Activated CD4-positive, alpha-beta T cell treated with anti-CD3 and anti-CD28 coated beads for 4 hours (primary cell): Measurements from ENCODE around the gene FARP2.

Experiments
- DNase-seq, 2 donors: peaks; one replicate each; pipeline ENCODE4 v3.0.0-alpha.2; 2020

FARP2 gene

DNA sequence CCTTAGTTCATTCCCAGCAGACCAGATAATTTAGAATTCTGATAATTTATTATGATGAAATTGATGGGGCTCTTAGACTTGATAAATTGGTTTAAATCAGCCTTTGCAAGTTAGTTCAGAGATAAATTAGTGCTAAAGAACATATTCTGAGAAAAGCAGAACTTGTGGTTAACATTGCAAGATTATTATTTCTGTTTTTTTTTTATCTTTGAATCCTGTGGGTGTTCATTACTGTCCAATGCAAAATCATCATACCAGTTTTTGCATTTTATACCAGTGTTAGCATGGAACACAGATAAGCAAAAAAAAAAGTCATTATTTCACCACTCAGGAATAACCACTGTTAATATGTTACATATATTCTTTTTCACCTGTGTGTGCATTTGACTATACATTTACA is 31.3 kb upstream of the FARP2 start:
- DNase-seq: no peak

DNA sequence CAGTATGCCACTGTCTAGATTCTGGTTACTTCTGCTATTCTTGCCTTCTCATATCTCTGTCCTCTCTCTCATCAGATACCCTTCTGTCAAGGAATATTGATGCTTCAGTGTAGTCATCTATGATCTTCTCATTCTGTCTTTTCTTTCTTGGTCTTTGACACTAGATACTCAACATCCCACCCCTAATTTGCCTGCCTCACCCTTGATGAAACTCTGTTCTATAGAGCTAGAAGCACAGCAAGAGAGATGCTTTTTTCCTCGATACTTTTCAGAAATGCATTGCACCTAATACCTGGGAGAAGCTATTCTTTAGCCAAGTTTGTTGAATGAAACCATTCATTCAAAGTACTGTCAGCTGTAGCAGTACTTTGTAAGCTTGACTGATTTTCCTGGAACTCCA is 30.8 kb upstream of the FARP2 start:
- no peak for DNase-seq

DNA sequence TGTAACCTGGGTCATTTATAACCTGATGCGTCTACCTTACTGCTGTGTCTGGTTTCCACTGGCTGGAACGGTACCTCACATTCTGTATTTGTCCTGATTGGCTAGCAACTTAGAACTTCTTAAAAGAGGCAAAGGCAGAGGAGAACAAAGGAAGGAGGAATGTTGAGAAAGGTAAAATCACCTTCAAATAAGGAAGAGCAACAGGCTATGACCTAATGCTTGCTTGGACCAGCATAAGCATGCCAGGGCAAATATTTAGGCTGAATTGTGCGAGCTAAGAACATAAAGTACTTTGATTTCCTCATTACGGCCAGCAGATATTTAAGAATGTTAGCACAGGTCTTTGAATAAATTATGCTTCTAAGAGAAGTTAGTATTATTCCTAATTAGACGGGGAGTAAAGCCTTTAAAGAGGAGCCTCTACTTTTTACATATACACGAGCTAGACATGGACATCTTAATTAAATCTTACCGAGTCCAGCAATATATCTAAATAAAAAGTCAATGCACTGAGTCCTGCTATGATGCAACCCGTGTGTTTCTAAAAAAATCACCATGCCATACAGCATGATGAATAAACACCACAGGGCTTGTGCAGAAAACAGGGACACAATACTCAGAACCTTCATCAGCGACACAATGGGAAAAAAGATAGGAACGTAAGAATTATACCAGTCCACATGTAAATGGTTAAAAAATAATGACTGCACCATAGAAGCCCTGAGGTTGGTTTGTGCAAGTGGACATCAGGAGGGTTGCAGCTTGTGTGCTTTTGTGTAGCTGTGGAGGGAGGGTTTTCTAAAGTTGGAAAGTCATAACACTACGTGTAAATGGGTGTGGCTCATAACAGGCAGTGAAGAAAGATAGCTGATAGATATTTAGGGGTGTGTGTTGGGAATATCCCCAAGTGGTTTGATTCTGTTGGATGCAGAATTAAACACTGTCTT is 26.1 kb upstream of the FARP2 start:
- no peak for DNase-seq

DNA sequence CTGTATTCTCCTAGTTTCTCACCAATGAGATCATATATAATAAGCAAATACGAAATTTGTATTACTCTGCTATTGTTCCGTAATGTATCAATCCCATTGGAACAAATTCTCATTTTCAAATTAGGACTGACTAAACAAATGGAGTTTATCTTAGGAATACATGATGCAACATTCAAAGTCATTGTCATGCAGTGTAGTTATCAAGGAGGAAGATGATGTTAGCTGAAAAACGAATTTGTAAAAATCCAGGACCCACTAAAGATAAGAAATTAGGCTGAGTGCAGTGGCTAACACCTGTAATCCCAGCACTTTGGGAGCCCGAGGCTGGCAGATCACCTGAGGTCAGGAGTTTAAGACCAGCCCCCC is 25.5 kb upstream of the FARP2 start:
- DNase-seq: no peak

DNA sequence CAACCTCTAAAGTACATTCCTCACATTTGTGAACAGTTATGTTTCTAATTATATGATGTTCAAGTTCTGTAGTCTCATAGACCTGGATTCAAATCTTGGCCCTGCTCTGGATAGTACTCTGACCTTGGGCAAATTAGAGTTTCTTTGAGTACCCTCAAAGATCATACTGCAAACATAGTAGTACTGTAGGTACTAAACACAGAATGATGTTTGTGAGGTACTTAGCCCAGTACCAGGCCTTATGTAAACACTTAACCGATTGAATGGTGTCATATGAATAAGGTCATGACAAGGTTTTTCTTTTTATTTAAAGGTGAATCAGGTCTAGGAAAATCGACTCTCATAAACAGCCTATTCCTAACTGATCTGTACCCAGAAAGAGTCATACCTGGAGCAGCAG is 21.3 kb upstream of the FARP2 start:
- DNase-seq: no peak

DNA sequence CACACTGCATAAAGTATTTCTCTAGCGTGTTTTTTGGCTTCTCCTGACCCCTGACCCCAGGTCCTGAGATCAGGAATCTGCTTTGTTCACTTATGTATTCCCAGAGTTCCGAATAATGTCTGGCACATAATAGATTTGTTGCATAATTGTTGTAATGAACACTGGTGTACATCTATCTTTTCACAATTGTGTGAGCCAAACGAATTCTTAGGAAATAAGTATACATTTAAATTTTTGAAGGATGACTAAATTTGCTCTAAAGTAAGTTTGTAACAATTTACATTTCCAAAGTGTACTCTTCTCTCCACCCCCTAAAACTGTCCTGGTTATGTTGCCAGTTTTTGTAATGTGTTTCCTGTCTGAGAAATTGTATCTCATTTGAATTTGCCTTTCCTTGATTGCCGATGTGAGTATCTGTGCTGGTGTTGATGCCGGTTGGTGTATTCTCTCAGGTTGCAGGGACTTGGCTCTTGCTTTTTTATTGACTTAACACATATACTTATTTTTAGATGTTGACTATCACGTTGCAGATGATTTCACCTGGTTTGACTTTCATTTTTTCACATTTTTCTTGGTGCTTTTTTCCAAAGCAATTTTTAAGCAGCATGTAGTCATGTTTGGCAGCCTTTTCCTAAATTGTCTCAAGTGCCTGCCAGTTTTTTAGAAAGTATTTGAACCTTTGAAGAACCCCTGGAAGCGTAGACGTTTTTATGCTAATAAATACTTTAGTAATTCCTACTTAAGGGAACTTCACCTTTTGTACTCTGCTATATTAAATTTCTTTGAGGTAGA is 16.1 kb upstream of the FARP2 start:
- DNase-seq: no peak

DNA sequence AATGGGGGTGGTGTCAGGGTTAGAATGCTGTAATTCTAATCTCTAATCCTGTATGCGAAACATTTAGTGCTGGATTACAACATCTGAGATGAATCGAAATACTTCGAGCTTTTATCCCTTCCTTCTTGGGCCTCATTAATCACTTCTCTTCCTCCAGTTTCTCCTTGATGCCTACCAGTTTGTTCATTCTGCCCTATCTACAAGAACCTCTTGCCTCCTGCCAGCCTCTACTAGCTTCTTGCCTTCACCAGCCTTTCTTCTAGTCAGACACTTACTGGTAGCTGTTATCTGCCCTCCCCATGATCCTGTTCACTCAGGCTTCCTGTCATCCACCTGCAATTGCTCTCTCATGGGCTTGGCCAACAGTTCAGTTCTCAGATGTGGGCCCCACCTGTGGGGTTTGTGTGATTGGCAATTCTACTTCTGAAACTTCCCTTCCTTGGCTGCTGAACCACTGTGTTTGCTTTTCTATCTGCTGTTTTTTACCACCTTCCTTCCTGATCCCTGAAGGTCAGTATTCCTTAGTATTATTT is 15.4 kb upstream of the FARP2 start:
- no peak for DNase-seq

DNA sequence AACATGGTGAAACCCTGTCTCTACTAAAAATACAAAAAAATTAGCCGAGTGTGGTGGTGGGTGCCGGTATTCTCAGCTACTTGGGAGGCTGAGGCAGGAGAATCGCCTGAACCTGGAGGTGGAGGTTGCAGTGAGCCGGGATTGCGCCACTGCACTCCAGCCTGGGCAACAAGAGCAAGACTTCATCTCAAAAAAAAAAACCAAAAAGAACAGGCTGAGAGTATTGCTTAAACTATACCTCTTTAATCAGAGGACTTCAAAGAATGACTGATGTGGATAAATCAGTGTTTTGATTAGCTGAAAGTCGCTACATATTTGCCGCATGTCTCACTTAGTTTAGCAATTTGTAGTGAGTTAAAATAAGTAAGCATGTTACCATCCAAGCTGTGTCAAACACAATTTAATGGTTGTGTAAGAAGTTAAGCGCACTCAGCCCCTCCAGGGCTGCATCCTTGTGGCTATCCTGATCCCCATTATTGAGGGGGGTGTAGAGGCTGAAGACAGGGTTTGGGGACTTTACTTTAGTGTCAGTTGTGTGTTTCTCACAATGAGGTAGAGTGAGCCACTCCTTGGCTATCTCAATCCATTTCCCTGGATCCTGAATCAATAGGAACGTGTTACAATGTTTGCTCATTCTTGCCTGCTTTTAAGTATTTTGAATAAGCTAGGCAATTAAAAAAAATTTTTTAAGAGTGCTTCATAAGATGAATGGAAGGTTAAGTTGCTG is 11.0 kb upstream of the FARP2 start:
- DNase-seq: no peak

DNA sequence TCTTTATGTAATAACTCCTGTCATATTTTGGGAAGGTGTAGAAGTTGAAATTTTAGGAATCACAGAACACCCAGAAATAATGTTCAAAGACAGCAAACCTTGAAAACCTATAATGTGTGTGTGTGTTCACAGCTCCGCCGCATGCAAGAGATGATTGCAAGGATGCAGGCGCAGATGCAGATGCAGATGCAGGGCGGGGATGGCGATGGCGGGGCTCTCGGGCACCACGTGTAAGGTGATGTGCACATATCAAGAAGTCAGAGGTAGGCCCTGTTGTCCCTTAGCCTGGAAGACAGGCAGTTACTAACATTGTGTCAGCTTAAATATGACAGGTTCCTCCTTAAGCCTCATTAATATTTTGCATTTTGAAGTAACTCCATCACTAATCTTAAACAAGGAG is 6.1 kb upstream of the FARP2 start:
- no peak for DNase-seq

DNA sequence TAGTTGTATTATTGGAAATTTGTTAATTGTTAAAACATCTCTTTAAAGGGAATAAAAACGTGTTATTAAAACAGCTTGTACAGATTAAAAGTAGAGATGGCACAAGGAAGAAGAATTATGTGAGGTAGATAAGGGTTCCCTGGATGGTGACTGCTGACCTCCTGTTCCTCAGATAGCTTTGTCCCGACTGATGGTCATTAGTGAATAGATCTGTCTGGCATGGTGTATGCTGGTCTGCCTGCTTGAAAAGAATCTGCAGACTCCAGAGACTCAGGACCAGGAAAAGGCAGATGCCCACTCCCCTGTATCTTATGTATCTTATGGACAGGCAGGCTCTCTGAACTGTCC is 5.6 kb upstream of the FARP2 start:
- DNase-seq: no peak

DNA sequence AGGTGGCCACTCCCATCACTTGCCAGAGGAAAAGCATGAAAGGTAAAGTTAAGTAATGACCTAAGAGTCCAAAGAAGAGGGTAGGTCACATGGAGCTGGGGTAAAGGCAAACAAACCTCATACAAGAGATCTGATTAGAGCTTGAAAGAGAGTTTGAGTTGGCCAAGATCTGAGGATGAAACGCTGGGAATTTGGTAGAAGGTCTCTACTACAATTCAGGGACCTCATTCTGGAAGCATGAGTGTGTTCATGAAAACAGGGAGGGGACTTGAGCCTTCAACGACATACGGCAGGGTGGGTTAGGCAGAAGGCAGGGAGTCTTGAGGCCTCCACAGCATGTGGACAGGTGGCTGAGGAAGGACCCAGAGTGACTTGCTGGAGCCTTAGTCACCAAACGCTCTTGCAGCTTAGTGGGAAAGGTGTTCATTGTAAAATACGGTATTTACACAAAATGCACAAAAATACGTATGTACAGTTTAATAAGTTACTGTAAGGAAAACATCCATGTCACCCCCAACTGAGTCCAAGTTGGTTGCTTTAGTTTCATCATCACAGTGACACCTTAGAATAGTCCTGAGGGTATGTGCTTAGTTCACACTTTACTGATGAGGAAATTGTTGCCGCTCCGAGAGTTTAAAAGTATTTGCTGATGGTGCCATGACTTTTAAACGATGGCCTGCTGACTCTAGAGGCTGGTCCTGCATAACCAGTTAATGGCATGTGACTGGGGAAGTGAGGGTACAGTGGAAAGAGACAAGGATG is 5.0 kb upstream of the FARP2 start:
- DNase-seq: no peak

DNA sequence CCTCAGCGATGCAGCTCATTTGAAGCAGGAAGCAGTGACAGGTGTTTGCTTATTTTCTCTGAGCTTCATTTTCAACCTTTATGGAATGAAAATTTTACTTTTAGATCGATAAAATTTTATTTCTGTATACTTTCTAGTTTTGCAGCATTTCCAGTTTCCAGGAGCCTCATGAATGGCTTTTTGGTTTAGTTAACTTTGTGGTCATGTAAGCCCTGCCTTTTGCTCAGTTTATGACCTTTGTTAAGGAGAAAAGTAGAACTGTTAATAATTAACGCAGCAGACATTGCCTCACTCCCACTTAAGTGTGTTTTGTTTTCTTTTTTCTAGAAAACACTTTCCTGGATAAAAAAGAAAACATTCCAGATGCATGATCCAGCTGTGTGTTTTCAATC is 4.4 kb upstream of the FARP2 start:
- no peak for DNase-seq

DNA sequence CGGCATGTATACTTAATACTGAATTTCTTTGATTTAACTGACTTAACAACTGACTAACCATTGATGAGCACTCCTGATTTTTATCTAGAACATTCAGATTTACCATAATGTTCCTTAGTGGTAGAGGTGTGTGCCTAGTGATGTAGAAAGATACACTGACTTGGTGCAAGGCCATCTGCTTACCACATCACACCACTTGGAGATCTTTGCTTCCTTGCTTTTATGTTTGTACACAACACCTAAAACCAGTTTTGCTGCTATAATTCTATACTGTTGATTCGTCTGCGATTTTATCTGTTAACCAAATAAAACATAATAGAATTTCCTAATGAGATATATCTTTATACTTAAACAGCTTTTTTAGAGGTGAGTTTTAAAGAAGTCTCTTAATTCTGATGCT is 3.9 kb upstream of the FARP2 start:
- no peak for DNase-seq

DNA sequence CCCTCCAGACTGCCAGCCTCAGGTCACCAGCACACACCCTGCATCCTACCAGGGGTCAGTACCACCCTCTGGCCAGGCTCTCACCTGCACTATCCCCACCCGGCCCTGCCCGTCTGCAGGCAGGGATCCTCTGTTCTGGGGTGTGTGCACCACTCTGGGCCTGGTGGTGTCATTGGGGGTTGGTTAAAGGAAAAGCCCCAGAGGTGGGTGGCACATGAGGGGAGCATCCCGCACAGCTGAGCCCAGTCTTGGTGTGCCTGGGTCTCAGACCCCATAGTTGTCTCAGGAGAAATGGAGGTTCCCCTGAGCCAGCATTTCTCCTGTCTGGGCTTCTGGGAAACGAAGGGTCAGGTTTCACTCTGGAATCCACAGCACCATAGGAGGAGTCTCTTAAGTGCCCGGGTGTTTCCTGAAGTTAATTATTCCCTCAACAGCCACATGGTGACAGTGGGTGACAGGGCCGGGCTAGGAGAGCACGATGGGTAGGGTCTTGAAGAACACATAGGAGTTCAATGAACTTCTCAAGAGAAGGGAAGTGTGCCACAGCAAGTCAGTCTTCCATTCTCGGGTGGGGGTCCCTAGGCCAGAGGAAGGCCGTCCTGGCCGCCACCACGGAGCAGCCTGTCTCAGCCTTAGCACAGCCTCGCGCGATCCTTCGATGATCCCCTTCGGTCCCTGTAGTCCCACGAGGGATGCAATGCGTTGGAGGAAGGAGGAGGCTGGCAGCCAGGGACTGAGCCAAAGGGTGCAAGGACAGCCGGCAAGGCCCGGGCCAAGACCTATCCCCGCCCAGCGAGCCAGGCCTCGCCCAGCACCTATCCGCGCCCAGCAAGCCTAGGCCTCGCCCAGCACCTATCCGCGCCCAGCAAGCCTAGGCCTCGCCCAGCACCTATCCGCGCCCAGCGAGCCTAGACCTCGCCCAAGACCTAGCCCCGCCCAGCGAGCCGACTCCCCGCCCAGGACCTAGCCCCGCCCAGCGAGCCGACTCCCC is 1.1 kb upstream of the FARP2 start:
- peak; percentile 59 to 69 for DNase-seq

DNA sequence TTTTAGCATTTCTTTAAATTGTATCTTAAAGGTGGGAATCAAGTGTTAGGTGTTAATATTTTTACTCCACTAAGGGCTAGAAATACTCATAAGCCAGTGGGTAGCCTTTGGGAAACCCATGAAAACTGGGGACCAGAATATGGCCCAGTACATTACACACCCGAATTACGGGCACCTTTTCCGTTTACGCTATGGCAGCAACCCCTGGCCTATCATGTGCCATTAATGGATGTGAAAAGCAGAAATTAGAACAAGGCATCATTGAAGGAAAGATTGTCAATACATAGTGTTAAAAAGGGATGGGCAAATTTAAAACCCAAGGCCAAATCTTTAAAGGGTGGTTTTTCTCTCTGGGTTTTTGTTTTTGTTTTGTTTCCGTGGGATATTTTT is 781 bp downstream of the FARP2 start:
- no peak for DNase-seq

DNA sequence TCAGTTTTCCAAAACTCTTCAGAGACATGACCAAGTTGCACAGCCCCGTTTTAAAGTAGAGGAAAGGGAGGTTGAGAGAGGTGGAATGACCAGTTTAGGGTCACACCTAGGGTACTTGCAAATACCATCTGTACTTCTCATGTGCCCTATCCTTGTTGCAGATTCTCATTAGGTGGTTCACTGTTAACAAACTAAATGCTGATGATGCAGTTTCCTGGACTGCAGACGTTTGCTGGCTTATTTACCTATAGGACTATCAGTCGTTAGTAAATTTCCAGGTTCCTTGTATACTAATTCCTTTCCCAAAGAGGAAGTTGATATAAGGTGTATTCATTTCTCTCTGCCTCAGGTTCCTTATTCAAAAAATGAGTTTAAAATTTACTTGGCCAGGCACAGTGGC is 1.4 kb downstream of the FARP2 start:
- no peak for DNase-seq

DNA sequence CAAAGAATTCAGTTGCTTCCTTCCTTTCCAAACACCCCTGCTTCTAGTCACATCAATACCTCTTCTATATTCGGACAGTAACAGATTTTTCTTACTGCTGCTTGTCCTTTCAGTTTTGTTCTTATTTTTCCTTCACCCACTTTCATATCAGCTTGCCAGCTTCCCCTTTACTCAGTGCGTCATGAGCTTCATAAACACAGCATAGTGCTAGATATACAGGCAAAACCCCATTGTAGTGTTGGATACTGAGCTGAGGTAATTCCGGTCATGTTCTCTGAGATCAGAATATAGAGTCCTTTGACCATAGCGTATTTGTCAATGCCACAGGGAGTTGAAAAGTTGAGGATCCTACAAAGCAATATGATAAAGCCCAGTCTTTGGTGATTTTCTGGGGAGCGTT is 2.4 kb downstream of the FARP2 start:
- DNase-seq: no peak

DNA sequence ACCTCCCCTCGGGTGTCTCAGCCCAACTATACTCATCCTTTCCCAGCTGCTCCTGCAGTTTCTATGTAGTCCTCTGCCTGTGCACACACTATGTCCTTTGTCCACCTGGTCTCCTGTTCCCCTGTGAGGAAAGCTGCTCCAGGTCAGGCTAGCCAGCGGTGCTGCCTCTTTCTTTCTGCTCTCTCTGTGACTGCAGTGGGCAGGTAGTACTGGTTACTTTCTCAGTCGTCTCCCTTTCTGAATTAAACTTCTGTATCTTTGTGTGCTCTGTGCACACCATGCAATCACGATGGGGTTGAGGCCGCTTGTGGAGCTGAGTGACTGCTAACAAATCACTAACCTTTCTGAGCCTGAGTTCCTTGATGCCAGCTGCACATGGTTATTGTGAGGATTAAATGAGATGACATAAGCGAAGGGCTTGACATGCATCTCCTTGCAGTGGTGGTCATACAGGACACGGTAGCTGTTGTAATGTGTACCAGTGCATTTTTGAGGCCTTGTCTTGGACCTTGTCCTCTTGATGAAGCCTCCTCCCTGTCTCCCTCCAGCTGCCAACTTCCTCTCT is 3.5 kb downstream of the FARP2 start:
- DNase-seq: no peak

DNA sequence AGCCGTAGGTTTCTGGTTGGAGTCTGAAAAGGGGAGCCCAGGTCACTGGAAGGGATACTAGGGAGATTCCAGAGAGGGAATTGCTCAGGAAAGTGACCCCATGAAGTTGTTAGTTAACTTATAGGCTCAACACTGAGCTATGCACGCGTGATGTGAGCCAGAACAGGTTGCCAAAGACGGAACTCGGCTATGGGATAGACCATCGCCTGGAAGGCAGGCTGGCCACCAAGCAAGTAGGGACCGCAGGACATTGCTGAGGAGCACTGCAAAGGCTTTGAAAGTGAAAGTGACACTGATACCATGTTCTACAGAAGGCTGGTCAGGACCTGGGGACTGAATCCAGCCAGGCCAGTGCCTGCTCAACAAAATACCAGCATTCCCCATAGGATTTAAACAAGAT is 7.3 kb downstream of the FARP2 start:
- no peak for DNase-seq

DNA sequence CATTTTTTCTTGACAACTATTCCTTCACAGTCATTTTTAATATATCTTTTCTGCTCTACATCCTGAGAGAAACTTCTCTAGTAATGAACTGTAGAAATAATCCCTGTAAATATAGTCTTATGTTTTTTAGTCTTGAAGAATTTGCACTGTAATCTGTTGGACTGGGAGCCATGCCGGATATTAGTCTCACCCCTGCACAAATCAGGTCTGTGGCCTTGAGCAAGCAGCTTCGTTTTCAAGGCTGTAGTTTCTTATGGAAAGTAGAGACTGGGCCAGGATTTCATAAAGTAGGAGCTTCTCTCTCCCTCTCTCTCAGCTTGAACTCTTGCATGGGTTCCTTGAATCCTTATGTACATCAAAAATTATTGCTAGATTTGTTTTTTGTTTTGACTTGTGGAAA is 8.7 kb downstream of the FARP2 start:
- no peak for DNase-seq

DNA sequence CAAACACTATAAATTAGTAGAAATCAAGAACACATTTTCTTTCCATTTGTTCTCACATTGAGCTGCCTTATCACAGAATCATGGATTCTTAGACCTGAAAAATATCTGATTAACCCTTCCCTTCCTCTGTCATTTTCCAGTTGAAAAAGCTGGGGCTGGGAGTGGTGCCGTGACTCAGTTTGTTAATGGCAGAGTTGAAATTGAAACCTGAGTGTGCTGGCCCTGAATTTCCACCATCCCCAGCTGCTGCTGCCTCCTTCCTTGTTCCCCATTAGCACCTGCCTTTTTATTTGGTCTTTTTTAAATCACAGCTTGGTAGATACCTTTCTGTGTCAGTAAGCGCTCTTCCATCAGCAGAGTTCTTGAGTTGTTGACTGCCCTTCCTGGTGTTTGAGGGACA is 10.6 kb downstream of the FARP2 start:
- no peak for DNase-seq
